ENCODE measurements around the gene GSTM2. TPM values are rescaled to one million over a fixed set of nuclear protein-coding genes. Genes with fewer than 3 reads are reported as not detected.
A peak's percentile ranks its signal among the peaks of the same experiment; 100 is the strongest.
"Not testable (repeated sequence)": the region's sequence is repeated elsewhere in the genome, so short reads cannot be mapped to it uniquely, and the experiment has no call there.

GSTM2 gene
- total RNA-seq, 2 experiments from 2014 or later: 106 to 107 TPM

DNA sequence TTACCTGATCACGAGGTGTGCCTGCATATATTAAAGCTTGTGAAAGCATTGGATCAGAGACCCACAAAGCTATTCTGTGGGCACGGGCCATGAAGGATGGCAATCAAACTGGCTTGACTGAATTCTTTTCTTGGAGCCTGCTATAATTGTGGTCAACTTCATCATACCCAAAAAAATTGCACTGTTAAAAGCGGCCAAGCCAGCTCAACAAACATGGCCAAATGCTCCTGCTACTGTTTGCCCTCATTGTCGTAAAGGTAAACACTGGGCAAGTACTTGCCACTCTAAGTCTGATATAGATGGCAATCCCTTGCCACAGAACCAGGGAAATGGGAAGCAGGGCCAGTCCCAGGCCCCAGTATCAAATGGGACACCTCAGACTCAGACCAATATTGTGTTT lies 37.6 kb downstream of the GSTM2 start:
- CTCF ChIA-PET: no interaction called here
- Histone ChIP-seq H3K36me3 (ENCODE audit: insufficient read depth, low read length) (no peaks in the 10 kb centered on the region), H3K4me3 (ENCODE audit: low read length) (no peak overlapping the region), H3K4me1 (ENCODE audit: insufficient read depth, low read length) (no peaks in the 10 kb centered on the region), H3K27ac (ENCODE audit: low read depth in 1 of 2, low read length in 2 of 2) (no peak overlapping the region), H3K9me3 (ENCODE audit: control insufficient read depth in 1 of 2, insufficient read depth in 1 of 2, low read length in 2 of 2) (no peaks in the 10 kb centered on the region), H3K27me3 (ENCODE audit: control insufficient read depth in 1 of 2, insufficient read depth in 2 of 2, low read length in 2 of 2) (no peaks in the 10 kb centered on the region)
- H3K4me1 Mint-ChIP-seq (ENCODE audit: low read depth): no peaks in the 10 kb centered on the region
- H3K9me3 Mint-ChIP-seq: peaks cover 10% of the 10 kb centered on the region
- peaks cover 50% of the 10 kb centered on the region for H3K36me3 Mint-ChIP-seq (ENCODE audit: low read depth)
- H3K4me3 Mint-ChIP-seq: no peak overlapping the region
- ATAC-seq (ENCODE audit: poor library complexity): no peak
- H3K27ac Mint-ChIP-seq: no peak overlapping the region
- TF ChIP-seq, protein P1, sequence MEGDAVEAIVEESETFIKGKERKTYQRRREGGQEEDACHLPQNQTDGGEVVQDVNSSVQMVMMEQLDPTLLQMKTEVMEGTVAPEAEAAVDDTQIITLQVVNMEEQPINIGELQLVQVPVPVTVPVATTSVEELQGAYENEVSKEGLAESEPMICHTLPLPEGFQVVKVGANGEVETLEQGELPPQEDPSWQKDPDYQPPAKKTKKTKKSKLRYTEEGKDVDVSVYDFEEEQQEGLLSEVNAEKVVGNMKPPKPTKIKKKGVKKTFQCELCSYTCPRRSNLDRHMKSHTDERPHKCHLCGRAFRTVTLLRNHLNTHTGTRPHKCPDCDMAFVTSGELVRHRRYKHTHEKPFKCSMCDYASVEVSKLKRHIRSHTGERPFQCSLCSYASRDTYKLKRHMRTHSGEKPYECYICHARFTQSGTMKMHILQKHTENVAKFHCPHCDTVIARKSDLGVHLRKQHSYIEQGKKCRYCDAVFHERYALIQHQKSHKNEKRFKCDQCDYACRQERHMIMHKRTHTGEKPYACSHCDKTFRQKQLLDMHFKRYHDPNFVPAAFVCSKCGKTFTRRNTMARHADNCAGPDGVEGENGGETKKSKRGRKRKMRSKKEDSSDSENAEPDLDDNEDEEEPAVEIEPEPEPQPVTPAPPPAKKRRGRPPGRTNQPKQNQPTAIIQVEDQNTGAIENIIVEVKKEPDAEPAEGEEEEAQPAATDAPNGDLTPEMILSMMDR (IDR thresholded peaks at IDR 0.05): no peak
- DNase-seq: peak in 1 of 14 experiments; percentile 1
- intact Hi-C loops (cut with DNase I, micrococcal nuclease): no loop called here
- H3K27me3 Mint-ChIP-seq: no peaks in the 10 kb centered on the region
- POLR2A ChIA-PET: no interaction called here

GRCh38 chr1:109708949-109709348 lies 41.1 kb downstream of the GSTM2 start:
- Mint-ChIP-seq H3K9me3 (peaks cover 10% of the 10 kb centered on the region), H3K36me3 (ENCODE audit: low read depth) (peaks cover 42% of the 10 kb centered on the region)
- H3K4me1 Mint-ChIP-seq (ENCODE audit: low read depth); H3K27me3 ChIP-seq (ENCODE audit: control insufficient read depth in 1 of 2, insufficient read depth in 2 of 2, low read length in 2 of 2); H3K9me3 ChIP-seq (ENCODE audit: control insufficient read depth in 1 of 2, insufficient read depth in 1 of 2, low read length in 2 of 2); H3K36me3 ChIP-seq (ENCODE audit: insufficient read depth, low read length); H3K4me1 ChIP-seq (ENCODE audit: insufficient read depth, low read length); H3K27ac Mint-ChIP-seq; H3K27me3 Mint-ChIP-seq; ATAC-seq (ENCODE audit: poor library complexity); intact Hi-C loops (cut with DNase I, micrococcal nuclease); H3K4me3 Mint-ChIP-seq; H3K4me3 ChIP-seq (ENCODE audit: low read length); H3K27ac ChIP-seq (ENCODE audit: low read depth in 1 of 2, low read length in 2 of 2); CTCF ChIA-PET: not testable (repeated sequence)
- POLR2A ChIA-PET: interaction anchor here (1.5 kb wide), 1 partner anchor 21 kb away, joined by 3 read pairs; the partner anchor contains the start of gene GSTM1
- DNase-seq: peak in 1 of 14 experiments; percentile 0

DNA sequence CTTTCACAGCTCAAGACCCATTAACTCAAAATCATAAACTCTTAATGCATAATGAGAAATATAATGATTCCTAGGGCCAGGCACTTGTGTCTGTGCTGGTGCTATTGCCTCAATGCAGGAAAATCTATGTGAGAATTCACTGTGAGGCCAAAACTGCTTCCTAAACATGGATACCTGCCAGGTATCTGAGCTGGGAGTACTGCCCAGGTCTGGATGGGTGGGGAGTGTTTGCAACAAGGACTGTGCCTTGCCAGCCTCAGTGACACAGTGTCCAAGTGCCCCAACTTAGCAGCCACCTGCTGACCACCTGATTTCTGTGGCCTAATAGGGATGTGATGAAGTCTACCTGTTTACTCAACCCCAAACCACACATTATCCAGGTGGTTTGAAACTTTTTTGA lies 42.0 kb downstream of the GSTM2 start:
- H3K36me3 ChIP-seq (ENCODE audit: insufficient read depth, low read length); H3K27ac ChIP-seq (ENCODE audit: low read depth in 1 of 2, low read length in 2 of 2); DNase-seq; H3K27me3 ChIP-seq (ENCODE audit: control insufficient read depth in 1 of 2, insufficient read depth in 2 of 2, low read length in 2 of 2); H3K9me3 ChIP-seq (ENCODE audit: control insufficient read depth in 1 of 2, insufficient read depth in 1 of 2, low read length in 2 of 2); H3K4me1 ChIP-seq (ENCODE audit: insufficient read depth, low read length); H3K4me1 Mint-ChIP-seq (ENCODE audit: low read depth); intact Hi-C loops (cut with DNase I, micrococcal nuclease); H3K27ac Mint-ChIP-seq; ATAC-seq (ENCODE audit: poor library complexity); H3K4me3 ChIP-seq (ENCODE audit: low read length); H3K4me3 Mint-ChIP-seq; CTCF ChIA-PET: not testable (repeated sequence)
- Mint-ChIP-seq H3K9me3 (peaks cover 10% of the 10 kb centered on the region), H3K27me3 (peaks cover 13% of the 10 kb centered on the region), H3K36me3 (ENCODE audit: low read depth) (peaks cover 33% of the 10 kb centered on the region)
- POLR2A ChIA-PET: interaction anchor here (1.5 kb wide), 1 partner anchor 22 kb away, joined by 3 read pairs; the partner anchor contains the start of gene GSTM1

DNA sequence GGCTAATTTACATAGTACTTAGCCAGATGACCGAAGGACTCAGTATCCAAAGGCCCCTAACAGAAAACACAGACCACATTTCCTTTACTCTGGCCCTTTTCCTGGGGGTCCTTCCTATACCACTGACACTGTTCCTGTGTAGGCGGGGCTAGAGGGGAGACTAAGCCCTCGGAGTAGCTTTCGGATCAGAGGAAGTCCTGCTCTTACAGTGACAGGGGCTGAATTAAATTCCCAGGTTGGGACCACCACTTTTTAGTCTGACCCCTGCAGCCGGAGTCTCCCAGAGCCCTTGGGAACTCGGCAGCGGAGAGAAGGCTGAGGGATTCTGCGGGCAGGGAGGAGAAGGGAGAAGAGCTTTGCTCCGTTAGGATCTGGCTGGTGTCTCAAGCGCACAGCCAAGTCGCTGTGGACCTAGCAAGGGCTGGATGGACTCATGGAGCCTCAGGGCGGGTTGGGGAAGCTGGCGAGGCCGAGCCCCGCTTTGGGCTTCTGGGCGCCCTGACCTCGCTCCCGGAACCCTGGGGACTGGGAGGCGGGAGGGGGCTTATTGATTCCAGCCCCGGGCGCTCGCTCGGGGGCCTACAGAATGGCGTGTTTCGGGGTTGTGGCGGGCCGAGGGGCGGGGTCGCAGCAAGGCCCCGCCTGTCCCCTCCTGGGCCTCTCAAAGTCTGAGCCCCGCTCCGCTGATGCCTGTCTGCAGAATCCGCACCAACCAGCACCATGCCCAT lies 43.9 kb downstream of the GSTM2 start, which contains the start of gene GSTM5:
TSS of gene GSTM5 (plus strand) at position 659 of the 728 bp plus-strand sequence. CDS start at position 721, 62 bp downstream.
- ATAC-seq (ENCODE audit: poor library complexity): peak; percentile 64
- H3K27me3 ChIP-seq (ENCODE audit: control insufficient read depth in 1 of 2, insufficient read depth in 2 of 2, low read length in 2 of 2); H3K4me1 Mint-ChIP-seq (ENCODE audit: low read depth); H3K9me3 ChIP-seq (ENCODE audit: control insufficient read depth in 1 of 2, insufficient read depth in 1 of 2, low read length in 2 of 2); H3K4me3 Mint-ChIP-seq; H3K36me3 ChIP-seq (ENCODE audit: insufficient read depth, low read length); H3K4me1 ChIP-seq (ENCODE audit: insufficient read depth, low read length); H3K27ac Mint-ChIP-seq; CTCF ChIA-PET; intact Hi-C loops (cut with DNase I, micrococcal nuclease); H3K4me3 ChIP-seq (ENCODE audit: low read length); POLR2A ChIA-PET; H3K27ac ChIP-seq (ENCODE audit: low read depth in 1 of 2, low read length in 2 of 2): not testable (repeated sequence)
- peaks cover 13% of the 10 kb centered on the region for H3K27me3 Mint-ChIP-seq
- peaks cover 10% of the 10 kb centered on the region for H3K9me3 Mint-ChIP-seq
- DNase-seq: peak in 1 of 14 experiments; percentile 4
- peaks cover 29% of the 10 kb centered on the region for H3K36me3 Mint-ChIP-seq (ENCODE audit: low read depth)

Measured in CD4-positive, alpha-beta T cell (primary cell).